ENCODE measurements around the gene ZNF569. TPM values are rescaled to one million over a fixed set of nuclear protein-coding genes. Genes with fewer than 3 reads are reported as not detected.

Gene ZNF569
- total RNA-seq, 4 donors from 2014 or later: 8.6 to 13.7 (median 9.7) TPM

DNA sequence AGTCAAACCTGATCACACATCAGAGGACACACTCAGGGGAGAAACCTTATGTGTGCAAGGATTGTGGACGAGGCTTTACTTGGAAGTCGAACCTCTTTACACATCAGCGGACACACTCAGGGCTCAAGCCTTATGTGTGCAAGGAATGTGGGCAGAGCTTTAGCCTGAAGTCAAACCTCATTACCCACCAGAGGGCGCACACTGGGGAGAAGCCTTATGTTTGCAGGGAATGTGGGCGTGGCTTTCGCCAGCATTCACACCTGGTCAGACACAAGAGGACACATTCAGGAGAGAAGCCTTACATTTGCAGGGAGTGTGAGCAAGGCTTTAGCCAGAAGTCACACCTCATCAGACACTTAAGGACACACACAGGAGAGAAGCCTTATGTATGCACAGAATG is 104.5 kb downstream of the ZNF569 start:
- Histone ChIP-seq H3K4me3 (replicated peaks in 1 of 3) (no peak overlapping the region), H3K27ac (peak overlapping the region; percentile 56 to 79 (median 77)), H3K36me3 (peaks cover 4 to 15% of the 10 kb centered on the region in 2 donors), H3K4me1 (peaks cover 17 to 24% of the 10 kb centered on the region in 2 donors), H3K27me3 (no peaks in the 10 kb centered on the region), H3K9me3 (no peaks in the 10 kb centered on the region)
- DNase-seq: peak; percentile 90
- WGBS, 2 donors: 48 to 71% methylated on average over 6 of the region's 6 CpGs
- intact Hi-C loops (cut with DNase I): no loop called here
- TF ChIP-seq POLR2A (IDR thresholded peaks at IDR 0.05): no peak
- TF ChIP-seq, protein P1, sequence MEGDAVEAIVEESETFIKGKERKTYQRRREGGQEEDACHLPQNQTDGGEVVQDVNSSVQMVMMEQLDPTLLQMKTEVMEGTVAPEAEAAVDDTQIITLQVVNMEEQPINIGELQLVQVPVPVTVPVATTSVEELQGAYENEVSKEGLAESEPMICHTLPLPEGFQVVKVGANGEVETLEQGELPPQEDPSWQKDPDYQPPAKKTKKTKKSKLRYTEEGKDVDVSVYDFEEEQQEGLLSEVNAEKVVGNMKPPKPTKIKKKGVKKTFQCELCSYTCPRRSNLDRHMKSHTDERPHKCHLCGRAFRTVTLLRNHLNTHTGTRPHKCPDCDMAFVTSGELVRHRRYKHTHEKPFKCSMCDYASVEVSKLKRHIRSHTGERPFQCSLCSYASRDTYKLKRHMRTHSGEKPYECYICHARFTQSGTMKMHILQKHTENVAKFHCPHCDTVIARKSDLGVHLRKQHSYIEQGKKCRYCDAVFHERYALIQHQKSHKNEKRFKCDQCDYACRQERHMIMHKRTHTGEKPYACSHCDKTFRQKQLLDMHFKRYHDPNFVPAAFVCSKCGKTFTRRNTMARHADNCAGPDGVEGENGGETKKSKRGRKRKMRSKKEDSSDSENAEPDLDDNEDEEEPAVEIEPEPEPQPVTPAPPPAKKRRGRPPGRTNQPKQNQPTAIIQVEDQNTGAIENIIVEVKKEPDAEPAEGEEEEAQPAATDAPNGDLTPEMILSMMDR (IDR thresholded peaks at IDR 0.05): peak in 5 of 6 experiments; percentile 33 to 60 (median 52)

DNA sequence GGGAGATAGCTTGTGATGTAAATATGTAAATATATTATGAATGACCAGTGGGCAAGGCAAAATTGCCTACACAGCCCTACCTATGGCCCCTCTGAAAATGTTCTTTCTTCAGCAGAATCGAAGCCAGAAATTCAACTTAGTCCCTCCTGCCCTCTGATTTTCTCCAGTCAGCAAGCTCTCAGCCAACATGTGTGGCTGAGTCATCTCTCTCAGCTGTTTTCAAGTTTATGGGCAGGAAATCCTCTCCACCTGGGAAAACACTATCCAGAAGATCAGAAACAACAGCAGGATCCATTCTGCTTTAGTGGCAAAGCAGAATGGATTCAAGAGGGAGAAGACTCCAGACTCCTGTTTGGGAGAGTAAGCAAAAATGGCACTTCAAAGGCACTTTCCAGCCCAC is 105.2 kb downstream of the ZNF569 start:
- Histone ChIP-seq H3K27me3 (no peaks in the 10 kb centered on the region), H3K9me3 (no peaks in the 10 kb centered on the region), H3K27ac (peak overlapping the region; percentile 7 to 79 (median 77)), H3K4me3 (replicated peaks in 1 of 3) (no peak overlapping the region), H3K4me1 (peaks cover 17 to 24% of the 10 kb centered on the region in 2 donors), H3K36me3 (peaks cover 4 to 15% of the 10 kb centered on the region in 2 donors)
- intact Hi-C loops (cut with DNase I): no loop called here
- WGBS, 2 donors: 67 to 77% methylated on average over 1 of the region's 1 CpG
- TF ChIP-seq, protein P1 (IDR thresholded peaks at IDR 0.05): no peak
- TF ChIP-seq POLR2A (IDR thresholded peaks at IDR 0.05): no peak
- peak in 1 of 2 donors; percentile 12 for DNase-seq

Other genes starting within 250 kb of the ZNF569 start
- 10 to 100 TPM in 3 of 4 donors, 1 to 10 TPM in 1; 8.3 to 14.3 (median 11.3) TPM for gene ZNF383, start 249.2 kb downstream of the ZNF569 start, total RNA-seq
- 10 to 100 TPM; 11.6 to 16.4 (median 12.9) TPM for gene ZNF527, start 96.3 kb downstream of the ZNF569 start, total RNA-seq
- 10 to 100 TPM in 2 of 4 donors, 1 to 10 TPM in 2; 8.8 to 19.6 (median 12.9) TPM for gene ZNF570, start 1.9 kb upstream of the ZNF569 start, total RNA-seq
- 10 to 100 TPM in 2 of 4 donors, 1 to 10 TPM in 2; 8.7 to 11.3 (median 10.2) TPM for gene ZNF793, start 39.5 kb upstream of the ZNF569 start, total RNA-seq
- gene ZNF571, start 127.3 kb upstream of the ZNF569 start, total RNA-seq: 10 to 100 TPM in 3 of 4 donors, 1 to 10 TPM in 1; 8.7 to 19.3 (median 13.8) TPM
- gene ZNF540, start 127.4 kb upstream of the ZNF569 start, total RNA-seq: 10 to 100 TPM in 2 of 4 donors, 1 to 10 TPM in 2; 9.6 to 30.7 (median 11.0) TPM
- gene ZFP30, start 188.0 kb upstream of the ZNF569 start, total RNA-seq: 10 to 100 TPM; 18.5 to 29.4 (median 23.2) TPM

Measured in thyroid gland (tissue), 4 donors.